Measurements from ENCODE around the gene SAP30L. TPM values are rescaled to one million over a fixed set of nuclear protein-coding genes. Genes with fewer than 3 reads are reported as not detected.

The SAP30L gene
- total RNA-seq, 5 donors from 2014 or later (not counting 1 experiment from before 2014, with no cell fraction given) = 32.5 to 48.4 (median 38.1) TPM

- Histone ChIP-seq H3K36me3 (ENCODE audit: control insufficient read depth in 2 of 2, extremely low read depth in 1 of 2, insufficient read depth in 1 of 2, low read length in 1 of 2) (peaks cover 0 to 2% of the 10 kb centered on the region in 2 donors), H3K9me3 (no peaks in the 10 kb centered on the region), H3K4me3 (ENCODE audit: control insufficient read depth in 1 of 2, extremely low read depth in 1 of 2, low read length in 1 of 2) (no peak overlapping the region), H3K4me1 (ENCODE audit: control insufficient read depth in 1 of 2, extremely low read depth in 1 of 2, insufficient read depth in 2 of 2, low read length in 2 of 2) (peaks cover 0 to 4% of the 10 kb centered on the region in 2 experiments), H3K27me3 (replicated peaks in 1 of 2; ENCODE audit: control insufficient read depth in 2 of 2, extremely low read depth in 1 of 2, insufficient read depth in 2 of 2, low read length in 1 of 2) (no peaks in the 10 kb centered on the region), H3K27ac (ENCODE audit: low read length) (no peak overlapping the region)
- Mint-ChIP-seq H3K27ac (no peak overlapping the region), H3K4me3 (no peak overlapping the region), H3K27me3 (no peaks in the 10 kb centered on the region), H3K9me3 (peaks cover 0 to 7% (median 4%) of the 10 kb centered on the region in 3 donors), H3K36me3 (peaks cover 26% of the 10 kb centered on the region), H3K4me1 (peaks cover 7 to 15% (median 11%) of the 10 kb centered on the region in 3 donors)
- ChIA-PET POLR2A (interaction anchor here in 1 of 2 donors (0.6 kb wide), 1 partner anchor 237 kb away, joined by 4 read pairs; no protein-coding TSS in a partner anchor), CTCF (no interaction called here)
- ATAC-seq (replicated peaks in 1 of 4) (no peak), DNase-seq (no peak)
- WGBS (ENCODE audit: insufficient coverage) = no CpG with 5 or more reads among the region's 3 CpGs
Measured at GRCh38 chr5:154428208-154428607, 17.6 kb upstream of the SAP30L start.

- Mint-ChIP-seq H3K9me3 (peaks cover 0 to 2% (median 0%) of the 10 kb centered on the region in 3 donors), H3K27ac (no peak overlapping the region), H3K4me1 (peaks cover 2 to 10% (median 9%) of the 10 kb centered on the region in 3 donors), H3K36me3 (peaks cover 21% of the 10 kb centered on the region), H3K27me3 (no peaks in the 10 kb centered on the region), H3K4me3 (no peak overlapping the region)
- H3K27ac ChIP-seq (ENCODE audit: low read length) = no peak overlapping the region
- H3K4me1 ChIP-seq (ENCODE audit: control insufficient read depth in 1 of 2, extremely low read depth in 1 of 2, insufficient read depth in 2 of 2, low read length in 2 of 2) = peaks cover 0 to 4% of the 10 kb centered on the region in 2 experiments
- H3K36me3 ChIP-seq (ENCODE audit: control insufficient read depth in 2 of 2, extremely low read depth in 1 of 2, insufficient read depth in 1 of 2, low read length in 1 of 2) = peaks cover 0 to 5% of the 10 kb centered on the region in 2 donors
- ATAC-seq (replicated peaks in 1 of 4) (no peak), DNase-seq (no peak)
- WGBS (ENCODE audit: insufficient coverage) = 100% methylated on average over 1 of the region's 1 CpG
- ChIA-PET POLR2A (no interaction called here), CTCF (no interaction called here)
- no peak overlapping the region for H3K4me3 ChIP-seq (ENCODE audit: control insufficient read depth in 1 of 2, extremely low read depth in 1 of 2, low read length in 1 of 2)
- H3K27me3 ChIP-seq (replicated peaks in 1 of 2; ENCODE audit: control insufficient read depth in 2 of 2, extremely low read depth in 1 of 2, insufficient read depth in 2 of 2, low read length in 1 of 2) = no peaks in the 10 kb centered on the region
- H3K9me3 ChIP-seq = no peaks in the 10 kb centered on the region
Measured at GRCh38 chr5:154429341-154429740, 16.5 kb upstream of the SAP30L start.

- H3K4me1 ChIP-seq (ENCODE audit: control insufficient read depth in 1 of 2, extremely low read depth in 1 of 2, insufficient read depth in 2 of 2, low read length in 2 of 2) = peaks cover 0 to 4% of the 10 kb centered on the region in 2 experiments
- H3K27ac ChIP-seq (ENCODE audit: low read length) = no peak overlapping the region
- Mint-ChIP-seq H3K9me3 (peaks cover 0 to 2% (median 0%) of the 10 kb centered on the region in 3 donors), H3K27me3 (no peaks in the 10 kb centered on the region), H3K4me1 (peaks cover 0 to 7% (median 2%) of the 10 kb centered on the region in 3 donors), H3K36me3 (peaks cover 20% of the 10 kb centered on the region), H3K27ac (no peak overlapping the region), H3K4me3 (no peak overlapping the region)
- DNase-seq = no peak
- ChIA-PET POLR2A (no interaction called here), CTCF (interaction anchor here in 1 of 2 donors (1.0 kb wide), 1 partner anchor 32 kb away, joined by 3 read pairs; no protein-coding TSS in a partner anchor)
- H3K4me3 ChIP-seq (ENCODE audit: control insufficient read depth in 1 of 2, extremely low read depth in 1 of 2, low read length in 1 of 2) = no peak overlapping the region
- 71% methylated on average over 3 of the region's 4 CpGs for WGBS (ENCODE audit: insufficient coverage)
- peaks cover 0 to 12% of the 10 kb centered on the region in 2 donors for H3K36me3 ChIP-seq (ENCODE audit: control insufficient read depth in 2 of 2, extremely low read depth in 1 of 2, insufficient read depth in 1 of 2, low read length in 1 of 2)
- H3K27me3 ChIP-seq (replicated peaks in 1 of 2; ENCODE audit: control insufficient read depth in 2 of 2, extremely low read depth in 1 of 2, insufficient read depth in 2 of 2, low read length in 1 of 2) = no peaks in the 10 kb centered on the region
- ATAC-seq (replicated peaks in 1 of 4) = no peak
- no peaks in the 10 kb centered on the region for H3K9me3 ChIP-seq
Measured at GRCh38 chr5:154430466-154430865, 15.3 kb upstream of the SAP30L start.

GRCh38 chr5:154430961-154431630, 14.7 kb upstream of the SAP30L start:
- H3K27me3 ChIP-seq (replicated peaks in 1 of 2; ENCODE audit: control insufficient read depth in 2 of 2, extremely low read depth in 1 of 2, insufficient read depth in 2 of 2, low read length in 1 of 2) = no peaks in the 10 kb centered on the region
- ChIA-PET CTCF (interaction anchor here in 1 of 2 donors (1.0 kb wide), 1 partner anchor 32 kb away, joined by 3 read pairs; no protein-coding TSS in a partner anchor), POLR2A (no interaction called here)
- no peak overlapping the region for H3K4me3 ChIP-seq (ENCODE audit: control insufficient read depth in 1 of 2, extremely low read depth in 1 of 2, low read length in 1 of 2)
- 92% methylated on average over 4 of the region's 4 CpGs for WGBS (ENCODE audit: insufficient coverage)
- H3K27me3 Mint-ChIP-seq = no peaks in the 10 kb centered on the region
- peaks cover 0 to 2% (median 0%) of the 10 kb centered on the region in 3 donors for H3K9me3 Mint-ChIP-seq
- DNase-seq (no peak), ATAC-seq (replicated peaks in 1 of 4) (no peak)
- no peaks in the 10 kb centered on the region for H3K9me3 ChIP-seq
- no peak overlapping the region for H3K27ac ChIP-seq (ENCODE audit: low read length)
- H3K4me1 Mint-ChIP-seq = peaks cover 0 to 7% (median 2%) of the 10 kb centered on the region in 3 donors
- peaks cover 0 to 17% of the 10 kb centered on the region in 2 donors for H3K36me3 ChIP-seq (ENCODE audit: control insufficient read depth in 2 of 2, extremely low read depth in 1 of 2, insufficient read depth in 1 of 2, low read length in 1 of 2)
- H3K36me3 Mint-ChIP-seq = peaks cover 25% of the 10 kb centered on the region
- no peak overlapping the region for H3K4me3 Mint-ChIP-seq
- H3K4me1 ChIP-seq (ENCODE audit: control insufficient read depth in 1 of 2, extremely low read depth in 1 of 2, insufficient read depth in 2 of 2, low read length in 2 of 2) = peaks cover 0 to 4% of the 10 kb centered on the region in 2 experiments
- no peak overlapping the region for H3K27ac Mint-ChIP-seq

- peaks cover 45% of the 10 kb centered on the region for H3K36me3 Mint-ChIP-seq
- Histone ChIP-seq H3K4me1 (ENCODE audit: control insufficient read depth in 1 of 2, extremely low read depth in 1 of 2, insufficient read depth in 2 of 2, low read length in 2 of 2) (no peaks in the 10 kb centered on the region), H3K9me3 (no peaks in the 10 kb centered on the region), H3K36me3 (ENCODE audit: control insufficient read depth in 2 of 2, extremely low read depth in 1 of 2, insufficient read depth in 1 of 2, low read length in 1 of 2) (peaks cover 8 to 40% of the 10 kb centered on the region in 2 donors), H3K27ac (ENCODE audit: low read length) (no peak overlapping the region), H3K4me3 (ENCODE audit: control insufficient read depth in 1 of 2, extremely low read depth in 1 of 2, low read length in 1 of 2) (no peak overlapping the region), H3K27me3 (replicated peaks in 1 of 2; ENCODE audit: control insufficient read depth in 2 of 2, extremely low read depth in 1 of 2, insufficient read depth in 2 of 2, low read length in 1 of 2) (no peaks in the 10 kb centered on the region)
- CTCF ChIA-PET = no interaction called here
- ATAC-seq (replicated peaks in 1 of 4) (no peak), DNase-seq (no peak)
- no peak overlapping the region for H3K4me3 Mint-ChIP-seq
- WGBS (ENCODE audit: insufficient coverage) = no CpG with 5 or more reads among the region's 3 CpGs
- POLR2A ChIA-PET = no interaction called here
- no peaks in the 10 kb centered on the region for H3K4me1 Mint-ChIP-seq
- no peak overlapping the region for H3K27ac Mint-ChIP-seq
- no peaks in the 10 kb centered on the region for H3K9me3 Mint-ChIP-seq
- no peaks in the 10 kb centered on the region for H3K27me3 Mint-ChIP-seq
Measured at GRCh38 chr5:154435226-154435625, 10.6 kb upstream of the SAP30L start.

GRCh38 chr5:154437281-154437965, 8.4 kb upstream of the SAP30L start:
- Mint-ChIP-seq H3K27me3 (no peaks in the 10 kb centered on the region), H3K9me3 (no peaks in the 10 kb centered on the region), H3K4me3 (no peak overlapping the region), H3K4me1 (peaks cover 9 to 13% (median 12%) of the 10 kb centered on the region in 3 donors), H3K27ac (no peak overlapping the region), H3K36me3 (peaks cover 63% of the 10 kb centered on the region)
- POLR2A ChIA-PET = interaction anchor here in 1 of 2 donors (0.6 kb wide), 1 partner anchor 808 kb away, joined by 4 read pairs; no protein-coding TSS in a partner anchor
- CTCF ChIA-PET = interaction anchor here in 1 of 2 donors (0.6 kb wide), 1 partner anchor 60 kb away, joined by 5 read pairs; no protein-coding TSS in a partner anchor
- Histone ChIP-seq H3K36me3 (ENCODE audit: control insufficient read depth in 2 of 2, extremely low read depth in 1 of 2, insufficient read depth in 1 of 2, low read length in 1 of 2) (peaks cover 8 to 60% of the 10 kb centered on the region in 2 donors), H3K4me1 (ENCODE audit: control insufficient read depth in 1 of 2, extremely low read depth in 1 of 2, insufficient read depth in 2 of 2, low read length in 2 of 2) (no peaks in the 10 kb centered on the region), H3K27me3 (replicated peaks in 1 of 2; ENCODE audit: control insufficient read depth in 2 of 2, extremely low read depth in 1 of 2, insufficient read depth in 2 of 2, low read length in 1 of 2) (no peaks in the 10 kb centered on the region), H3K9me3 (no peaks in the 10 kb centered on the region), H3K27ac (ENCODE audit: low read length) (no peak overlapping the region), H3K4me3 (ENCODE audit: control insufficient read depth in 1 of 2, extremely low read depth in 1 of 2, low read length in 1 of 2) (no peak overlapping the region)
- ATAC-seq (replicated peaks in 1 of 4) (no peak), DNase-seq (no peak)
- WGBS (ENCODE audit: insufficient coverage) = 98% methylated on average over 4 of the region's 5 CpGs
